ENCODE measurements around the gene JMJD6. TPM values are rescaled to one million over a fixed set of nuclear protein-coding genes. Genes with fewer than 3 reads are reported as not detected.
A peak's percentile ranks its signal among the peaks of the same experiment; 100 is the strongest.

Gene JMJD6
- total and polyA plus RNA-seq, 2 experiments from 2014 or later: 11.4 to 12.8 TPM

DNA sequence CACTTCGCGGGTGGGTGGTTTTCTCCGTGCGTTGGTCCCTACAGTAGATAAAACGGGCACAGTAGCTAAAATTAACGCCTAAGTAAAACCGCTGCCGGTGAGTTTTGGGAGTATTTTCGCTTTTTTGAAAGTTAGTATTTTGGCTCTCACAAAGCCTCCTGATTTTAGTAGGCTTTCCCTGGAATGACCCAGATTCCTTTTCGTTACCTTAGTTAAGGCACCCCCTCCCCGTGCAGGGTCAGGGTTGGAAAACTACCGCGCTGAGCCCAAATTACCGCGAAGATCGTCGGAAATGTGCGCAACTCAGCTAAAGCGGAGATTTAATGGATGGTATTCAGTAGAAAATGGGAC, 54.5 kb downstream of the JMJD6 start (continued):
- TF ChIP-seq, protein P1, sequence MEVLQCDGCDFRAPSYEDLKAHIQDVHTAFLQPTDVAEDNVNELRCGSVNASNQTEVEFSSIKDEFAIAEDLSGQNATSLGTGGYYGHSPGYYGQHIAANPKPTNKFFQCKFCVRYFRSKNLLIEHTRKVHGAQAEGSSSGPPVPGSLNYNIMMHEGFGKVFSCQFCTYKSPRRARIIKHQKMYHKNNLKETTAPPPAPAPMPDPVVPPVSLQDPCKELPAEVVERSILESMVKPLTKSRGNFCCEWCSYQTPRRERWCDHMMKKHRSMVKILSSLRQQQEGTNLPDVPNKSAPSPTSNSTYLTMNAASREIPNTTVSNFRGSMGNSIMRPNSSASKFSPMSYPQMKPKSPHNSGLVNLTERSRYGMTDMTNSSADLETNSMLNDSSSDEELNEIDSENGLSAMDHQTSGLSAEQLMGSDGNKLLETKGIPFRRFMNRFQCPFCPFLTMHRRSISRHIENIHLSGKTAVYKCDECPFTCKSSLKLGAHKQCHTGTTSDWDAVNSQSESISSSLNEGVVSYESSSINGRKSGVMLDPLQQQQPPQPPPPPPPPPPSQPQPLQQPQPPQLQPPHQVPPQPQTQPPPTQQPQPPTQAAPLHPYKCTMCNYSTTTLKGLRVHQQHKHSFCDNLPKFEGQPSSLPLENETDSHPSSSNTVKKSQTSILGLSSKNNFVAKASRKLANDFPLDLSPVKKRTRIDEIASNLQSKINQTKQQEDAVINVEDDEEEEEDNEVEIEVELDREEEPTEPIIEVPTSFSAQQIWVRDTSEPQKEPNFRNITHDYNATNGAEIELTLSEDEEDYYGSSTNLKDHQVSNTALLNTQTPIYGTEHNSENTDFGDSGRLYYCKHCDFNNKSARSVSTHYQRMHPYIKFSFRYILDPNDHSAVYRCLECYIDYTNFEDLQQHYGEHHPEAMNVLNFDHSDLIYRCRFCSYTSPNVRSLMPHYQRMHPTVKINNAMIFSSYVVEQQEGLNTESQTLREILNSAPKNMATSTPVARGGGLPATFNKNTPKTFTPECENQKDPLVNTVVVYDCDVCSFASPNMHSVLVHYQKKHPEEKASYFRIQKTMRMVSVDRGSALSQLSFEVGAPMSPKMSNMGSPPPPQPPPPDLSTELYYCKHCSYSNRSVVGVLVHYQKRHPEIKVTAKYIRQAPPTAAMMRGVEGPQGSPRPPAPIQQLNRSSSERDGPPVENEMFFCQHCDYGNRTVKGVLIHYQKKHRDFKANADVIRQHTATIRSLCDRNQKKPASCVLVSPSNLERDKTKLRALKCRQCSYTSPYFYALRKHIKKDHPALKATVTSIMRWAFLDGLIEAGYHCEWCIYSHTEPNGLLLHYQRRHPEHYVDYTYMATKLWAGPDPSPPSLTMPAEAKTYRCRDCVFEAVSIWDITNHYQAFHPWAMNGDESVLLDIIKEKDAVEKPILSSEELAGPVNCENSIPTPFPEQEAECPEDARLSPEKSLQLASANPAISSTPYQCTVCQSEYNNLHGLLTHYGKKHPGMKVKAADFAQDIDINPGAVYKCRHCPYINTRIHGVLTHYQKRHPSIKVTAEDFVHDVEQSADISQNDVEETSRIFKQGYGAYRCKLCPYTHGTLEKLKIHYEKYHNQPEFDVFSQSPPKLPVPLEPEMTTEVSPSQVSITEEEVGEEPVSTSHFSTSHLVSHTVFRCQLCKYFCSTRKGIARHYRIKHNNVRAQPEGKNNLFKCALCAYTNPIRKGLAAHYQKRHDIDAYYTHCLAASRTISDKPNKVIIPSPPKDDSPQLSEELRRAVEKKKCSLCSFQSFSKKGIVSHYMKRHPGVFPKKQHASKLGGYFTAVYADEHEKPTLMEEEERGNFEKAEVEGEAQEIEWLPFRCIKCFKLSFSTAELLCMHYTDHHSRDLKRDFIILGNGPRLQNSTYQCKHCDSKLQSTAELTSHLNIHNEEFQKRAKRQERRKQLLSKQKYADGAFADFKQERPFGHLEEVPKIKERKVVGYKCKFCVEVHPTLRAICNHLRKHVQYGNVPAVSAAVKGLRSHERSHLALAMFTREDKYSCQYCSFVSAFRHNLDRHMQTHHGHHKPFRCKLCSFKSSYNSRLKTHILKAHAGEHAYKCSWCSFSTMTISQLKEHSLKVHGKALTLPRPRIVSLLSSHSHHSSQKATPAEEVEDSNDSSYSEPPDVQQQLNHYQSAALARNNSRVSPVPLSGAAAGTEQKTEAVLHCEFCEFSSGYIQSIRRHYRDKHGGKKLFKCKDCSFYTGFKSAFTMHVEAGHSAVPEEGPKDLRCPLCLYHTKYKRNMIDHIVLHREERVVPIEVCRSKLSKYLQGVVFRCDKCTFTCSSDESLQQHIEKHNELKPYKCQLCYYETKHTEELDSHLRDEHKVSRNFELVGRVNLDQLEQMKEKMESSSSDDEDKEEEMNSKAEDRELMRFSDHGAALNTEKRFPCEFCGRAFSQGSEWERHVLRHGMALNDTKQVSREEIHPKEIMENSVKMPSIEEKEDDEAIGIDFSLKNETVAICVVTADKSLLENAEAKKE (CRISPR knock-in tag; IDR thresholded peaks at IDR 0.05): no peak
- TF ChIP-seq, protein P2, sequence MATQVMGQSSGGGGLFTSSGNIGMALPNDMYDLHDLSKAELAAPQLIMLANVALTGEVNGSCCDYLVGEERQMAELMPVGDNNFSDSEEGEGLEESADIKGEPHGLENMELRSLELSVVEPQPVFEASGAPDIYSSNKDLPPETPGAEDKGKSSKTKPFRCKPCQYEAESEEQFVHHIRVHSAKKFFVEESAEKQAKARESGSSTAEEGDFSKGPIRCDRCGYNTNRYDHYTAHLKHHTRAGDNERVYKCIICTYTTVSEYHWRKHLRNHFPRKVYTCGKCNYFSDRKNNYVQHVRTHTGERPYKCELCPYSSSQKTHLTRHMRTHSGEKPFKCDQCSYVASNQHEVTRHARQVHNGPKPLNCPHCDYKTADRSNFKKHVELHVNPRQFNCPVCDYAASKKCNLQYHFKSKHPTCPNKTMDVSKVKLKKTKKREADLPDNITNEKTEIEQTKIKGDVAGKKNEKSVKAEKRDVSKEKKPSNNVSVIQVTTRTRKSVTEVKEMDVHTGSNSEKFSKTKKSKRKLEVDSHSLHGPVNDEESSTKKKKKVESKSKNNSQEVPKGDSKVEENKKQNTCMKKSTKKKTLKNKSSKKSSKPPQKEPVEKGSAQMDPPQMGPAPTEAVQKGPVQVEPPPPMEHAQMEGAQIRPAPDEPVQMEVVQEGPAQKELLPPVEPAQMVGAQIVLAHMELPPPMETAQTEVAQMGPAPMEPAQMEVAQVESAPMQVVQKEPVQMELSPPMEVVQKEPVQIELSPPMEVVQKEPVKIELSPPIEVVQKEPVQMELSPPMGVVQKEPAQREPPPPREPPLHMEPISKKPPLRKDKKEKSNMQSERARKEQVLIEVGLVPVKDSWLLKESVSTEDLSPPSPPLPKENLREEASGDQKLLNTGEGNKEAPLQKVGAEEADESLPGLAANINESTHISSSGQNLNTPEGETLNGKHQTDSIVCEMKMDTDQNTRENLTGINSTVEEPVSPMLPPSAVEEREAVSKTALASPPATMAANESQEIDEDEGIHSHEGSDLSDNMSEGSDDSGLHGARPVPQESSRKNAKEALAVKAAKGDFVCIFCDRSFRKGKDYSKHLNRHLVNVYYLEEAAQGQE (IDR thresholded peaks at IDR 0.05; ENCODE audit: unreplicated experiment): no peak
- TF ChIP-seq CREB1 (CRISPR knock-in tag; IDR thresholded peaks at IDR 0.05; ENCODE audit: low read depth) (no peak), POLR2AphosphoS5 (IDR thresholded peaks at IDR 0.05; ENCODE audit: low read depth) (peak; percentile 62; the same call in 1 of the 2 replicates), EZH2 (IDR thresholded peaks at IDR 0.05; ENCODE audit: low read depth, unreplicated experiment) (peak; percentile 33), ZNF331 (CRISPR knock-in tag; IDR thresholded peaks at IDR 0.05; ENCODE audit: low read depth) (no peak)
- TF ChIP-seq, protein P3, sequence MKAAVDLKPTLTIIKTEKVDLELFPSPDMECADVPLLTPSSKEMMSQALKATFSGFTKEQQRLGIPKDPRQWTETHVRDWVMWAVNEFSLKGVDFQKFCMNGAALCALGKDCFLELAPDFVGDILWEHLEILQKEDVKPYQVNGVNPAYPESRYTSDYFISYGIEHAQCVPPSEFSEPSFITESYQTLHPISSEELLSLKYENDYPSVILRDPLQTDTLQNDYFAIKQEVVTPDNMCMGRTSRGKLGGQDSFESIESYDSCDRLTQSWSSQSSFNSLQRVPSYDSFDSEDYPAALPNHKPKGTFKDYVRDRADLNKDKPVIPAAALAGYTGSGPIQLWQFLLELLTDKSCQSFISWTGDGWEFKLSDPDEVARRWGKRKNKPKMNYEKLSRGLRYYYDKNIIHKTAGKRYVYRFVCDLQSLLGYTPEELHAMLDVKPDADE (IDR thresholded peaks at IDR 0.05): no peak

Data from GM23338 (cell line).